ENCODE results near the gene GCSH. TPM values are rescaled to one million over a fixed set of nuclear protein-coding genes. Genes with fewer than 3 reads are reported as not detected.

GCSH gene
- total RNA-seq, 2 donors from 2014 or later = 10.6 to 13.6 TPM

DNA sequence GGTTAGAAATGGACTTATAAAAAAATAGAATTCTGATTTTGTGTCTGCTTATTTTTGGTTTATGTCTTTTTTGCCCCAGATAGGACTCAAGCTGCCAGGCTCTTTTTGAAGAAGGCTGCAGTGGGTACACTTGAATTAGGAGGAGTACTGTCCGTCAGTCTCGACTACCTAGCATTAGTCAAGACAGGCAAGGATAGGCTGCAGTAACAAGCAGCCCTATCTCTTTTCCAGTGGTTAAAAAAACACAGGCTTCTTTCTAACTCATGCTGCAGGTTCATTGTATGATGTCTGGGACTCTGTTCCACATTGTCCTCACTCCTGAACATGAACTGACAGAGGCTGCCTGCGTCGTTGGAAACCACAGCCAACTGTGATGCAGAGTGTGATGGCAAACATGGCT, 27.1 kb downstream of the GCSH start:
- Histone ChIP-seq H3K4me3 (no peak overlapping the region), H3K27me3 (replicated peaks; ENCODE audit: insufficient read depth) (no peaks in the 10 kb centered on the region), H3K27ac (no peak overlapping the region), H3K9me3 (no peaks in the 10 kb centered on the region), H3K4me1 (ENCODE audit: control insufficient read depth in 1 of 2, low read depth in 2 of 2) (no peaks in the 10 kb centered on the region), H3K36me3 (no peaks in the 10 kb centered on the region)
- ATAC-seq (ENCODE audit: insufficient number of reproducible peaks, low FRiP score, low read depth) (no peak), DNase-seq (ENCODE audit: low spot score) (no peak)
- TF ChIP-seq CTCF (IDR thresholded peaks at IDR 0.05) = no peak

GRCh38 chr16:81067166-81067565, 29.0 kb downstream of the GCSH start:
- no peaks in the 10 kb centered on the region for H3K27me3 ChIP-seq (replicated peaks; ENCODE audit: insufficient read depth)

GRCh38 chr16:81066681-81067080, 29.5 kb downstream of the GCSH start:
- Histone ChIP-seq H3K27ac (no peak overlapping the region), H3K4me1 (ENCODE audit: control insufficient read depth in 1 of 2, low read depth in 2 of 2) (no peaks in the 10 kb centered on the region), H3K9me3 (no peaks in the 10 kb centered on the region), H3K27me3 (replicated peaks; ENCODE audit: insufficient read depth) (no peaks in the 10 kb centered on the region), H3K36me3 (no peaks in the 10 kb centered on the region), H3K4me3 (no peak overlapping the region)
- no peak for TF ChIP-seq CTCF (IDR thresholded peaks at IDR 0.05)
- no peak for DNase-seq (ENCODE audit: low spot score)
- ATAC-seq (ENCODE audit: insufficient number of reproducible peaks, low FRiP score, low read depth) = no peak

More at GRCh38 chr16:81067166-81067565, 29.0 kb downstream of the GCSH start:
- H3K9me3 ChIP-seq = no peaks in the 10 kb centered on the region
- no peak for TF ChIP-seq CTCF (IDR thresholded peaks at IDR 0.05)
- ATAC-seq (ENCODE audit: insufficient number of reproducible peaks, low FRiP score, low read depth) = no peak
- no peak overlapping the region for H3K27ac ChIP-seq
- DNase-seq (ENCODE audit: low spot score) = no peak
- no peaks in the 10 kb centered on the region for H3K4me1 ChIP-seq (ENCODE audit: control insufficient read depth in 1 of 2, low read depth in 2 of 2)
- H3K4me3 ChIP-seq = no peak overlapping the region
- no peaks in the 10 kb centered on the region for H3K36me3 ChIP-seq

- no peaks in the 10 kb centered on the region for H3K36me3 ChIP-seq
- TF ChIP-seq CTCF (IDR thresholded peaks at IDR 0.05) = no peak
- no peaks in the 10 kb centered on the region for H3K27me3 ChIP-seq (replicated peaks; ENCODE audit: insufficient read depth)
- ATAC-seq (ENCODE audit: insufficient number of reproducible peaks, low FRiP score, low read depth) (no peak), DNase-seq (ENCODE audit: low spot score) (no peak)
- no peaks in the 10 kb centered on the region for H3K4me1 ChIP-seq (ENCODE audit: control insufficient read depth in 1 of 2, low read depth in 2 of 2)
- H3K4me3 ChIP-seq = no peak overlapping the region
- no peak overlapping the region for H3K27ac ChIP-seq
- H3K9me3 ChIP-seq = no peaks in the 10 kb centered on the region
These were observed 34.2 kb downstream of the GCSH start for GRCh38 chr16:81061871-81062608.

DNA sequence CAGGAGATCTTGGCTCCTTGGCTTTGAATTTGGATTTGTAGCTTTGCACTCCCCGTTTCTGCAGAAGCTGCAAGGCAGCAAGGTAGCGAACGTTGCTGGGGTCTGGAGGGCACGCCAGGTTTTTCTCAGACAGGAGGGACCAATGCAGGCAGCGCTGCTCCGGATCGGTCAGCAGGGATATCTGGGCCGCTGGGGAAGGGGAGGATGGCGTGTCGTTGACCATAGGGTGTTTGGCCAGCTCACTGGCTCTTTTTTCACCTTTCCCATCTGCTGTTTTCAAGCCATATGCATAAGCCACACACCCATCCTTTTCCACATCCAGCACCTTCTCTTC, 34.9 kb downstream of the GCSH start:
- Histone ChIP-seq H3K27ac (no peak overlapping the region), H3K36me3 (no peaks in the 10 kb centered on the region), H3K4me3 (no peak overlapping the region), H3K4me1 (ENCODE audit: control insufficient read depth in 1 of 2, low read depth in 2 of 2) (no peaks in the 10 kb centered on the region), H3K27me3 (replicated peaks; ENCODE audit: insufficient read depth) (no peaks in the 10 kb centered on the region), H3K9me3 (no peaks in the 10 kb centered on the region)
- ATAC-seq (ENCODE audit: insufficient number of reproducible peaks, low FRiP score, low read depth) (no peak), DNase-seq (ENCODE audit: low spot score) (no peak)
- no peak for TF ChIP-seq CTCF (IDR thresholded peaks at IDR 0.05)
